AG20443 (cell line): Measurements from ENCODE around the gene TBC1D21.

Source experiments
- DNase-seq: peaks from one replicate; pipeline ENCODE4 v3.0.0; 2012; ENCODE audit warnings: low spot score, mixed read lengths

The TBC1D21 gene

GRCh38 chr15:73889053-73889761 lies 15.8 kb downstream of the TBC1D21 start:
- DNase-seq = no peak

- DNase-seq = no peak
These were observed 16.4 kb downstream of the TBC1D21 start for GRCh38 chr15:73889762-73890124.

- DNase-seq = no peak
These were observed 18.3 kb downstream of the TBC1D21 start for GRCh38 chr15:73891328-73892315.

GRCh38 chr15:73892446-73893226 lies 19.3 kb downstream of the TBC1D21 start:
- no peak for DNase-seq

- DNase-seq = no peak
These were observed 20.9 kb downstream of the TBC1D21 start for GRCh38 chr15:73894133-73894814.

GRCh38 chr15:73897441-73898261 lies 24.3 kb downstream of the TBC1D21 start:
- DNase-seq = peak; percentile 95

- peak; percentile 56 for DNase-seq
These were observed 26.1 kb downstream of the TBC1D21 start for GRCh38 chr15:73899197-73900094.

- DNase-seq = peak; percentile 84
These were observed 26.8 kb downstream of the TBC1D21 start for GRCh38 chr15:73900095-73900712.

GRCh38 chr15:73901126-73901810 lies 27.9 kb downstream of the TBC1D21 start:
- no peak for DNase-seq

- DNase-seq = no peak
These were observed 29.0 kb downstream of the TBC1D21 start for GRCh38 chr15:73902121-73903020.

- DNase-seq = no peak
These were observed 30.9 kb downstream of the TBC1D21 start for GRCh38 chr15:73904026-73904815.

- DNase-seq = no peak
These were observed 32.0 kb downstream of the TBC1D21 start for GRCh38 chr15:73905225-73905827.

GRCh38 chr15:73906346-73907034 lies 33.1 kb downstream of the TBC1D21 start:
- peak; percentile 62 for DNase-seq

GRCh38 chr15:73907035-73907408 lies 33.7 kb downstream of the TBC1D21 start:
- no peak for DNase-seq

GRCh38 chr15:73908030-73908821 lies 34.9 kb downstream of the TBC1D21 start:
- peak; percentile 87 for DNase-seq
